Colonic mucosa (tissue), 4 donors: ENCODE measurements around the gene FHIT. TPM values are rescaled to one million over a fixed set of nuclear protein-coding genes. Genes with fewer than 3 reads are reported as not detected.

Source experiments
- DNase-seq: peaks from one replicate; pipeline ENCODE4 v3.0.0-alpha.2; 2020
- H3K27ac ChIP-seq: fragments of 200-600 bp; one replicate; pipeline ENCODE4 v1.8.0; 2021
- H3K27me3 ChIP-seq: fragments of 200-600 bp; one replicate; pipeline ENCODE4 v1.8.0; 2021
- H3K36me3 ChIP-seq: fragments of 200-600 bp; one replicate; pipeline ENCODE4 v1.8.0; 2021
- H3K4me1 ChIP-seq: fragments of 200-600 bp; one replicate; pipeline ENCODE4 v1.8.0; 2021; ENCODE audit warnings: mild to moderate bottlenecking
- H3K4me3 ChIP-seq: fragments of 200-600 bp; one replicate; pipeline ENCODE4 v1.8.0; 2021
- H3K9ac ChIP-seq, 2 donors: one replicate each; pipeline ENCODE4 v1.7.0; 2013; ENCODE audit warnings: control low read depth in 2 of 2, low read depth in 2 of 2, low read length in 2 of 2
- H3K9me3 ChIP-seq: fragments of 200-600 bp; one replicate; pipeline ENCODE4 v1.8.0; 2021
- intact Hi-C: fragments of 100-400 bp; cut with DNase I; formaldehyde crosslinking; loops from one replicate; pipeline ENCODE4 v1.14.1; 2022
- total RNA-seq, 2 donors: library from RNA; stranded (reverse); fragmentation: NEBNext Ultra II Directional in 1 of 2; extraction: Animal tissue kit (Norgen Biotek cat#: 25700) in 1 of 2; gene quantifications; one replicate each; pipeline ENCODE4 v1.2.1, GENCODE V29; 2021
- TF ChIP-seq, protein P1 (sequence below): fragments of 200-600 bp; IDR thresholded peaks from one replicate; pipeline ENCODE4 v1.8.0; 2022; ENCODE audit warnings: antibody characterized with exemption, mild to moderate bottlenecking
- donor health status: healthy.
- donor health status: DM: no; HTN: no; CAD: no.
- donor health status: DM: no; HTN: no; CAD: no.

Gene FHIT
- total RNA-seq, 2 donors from 2014 or later: 7.7 to 9.4 TPM

DNA sequence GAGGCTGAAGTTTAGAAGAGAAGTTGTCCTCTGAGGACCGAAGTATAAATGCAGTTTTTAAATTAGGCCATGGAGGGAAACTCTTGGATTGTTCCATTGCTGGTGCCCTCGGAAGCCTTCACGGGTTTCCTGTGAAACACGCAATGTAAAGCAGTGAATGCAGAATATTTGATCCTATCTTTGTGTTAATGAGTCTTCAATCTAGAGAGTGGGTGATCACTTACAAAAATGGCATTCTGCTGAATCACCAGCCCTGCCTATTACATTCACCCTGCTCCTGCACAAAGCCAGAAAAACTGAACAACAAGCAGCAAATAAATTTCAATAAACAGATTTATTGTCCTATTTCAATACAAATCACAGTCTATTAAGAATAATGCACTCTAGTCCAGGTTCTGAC is 1063.9 kb downstream of the FHIT start:
- Histone ChIP-seq H3K36me3 (no peaks in the 10 kb centered on the region), H3K4me3 (no peak overlapping the region), H3K27me3 (no peaks in the 10 kb centered on the region), H3K9me3 (no peaks in the 10 kb centered on the region), H3K27ac (no peak overlapping the region), H3K9ac (no peak overlapping the region), H3K4me1 (no peaks in the 10 kb centered on the region)
- intact Hi-C loops: no loop called here
- TF ChIP-seq, protein P1, sequence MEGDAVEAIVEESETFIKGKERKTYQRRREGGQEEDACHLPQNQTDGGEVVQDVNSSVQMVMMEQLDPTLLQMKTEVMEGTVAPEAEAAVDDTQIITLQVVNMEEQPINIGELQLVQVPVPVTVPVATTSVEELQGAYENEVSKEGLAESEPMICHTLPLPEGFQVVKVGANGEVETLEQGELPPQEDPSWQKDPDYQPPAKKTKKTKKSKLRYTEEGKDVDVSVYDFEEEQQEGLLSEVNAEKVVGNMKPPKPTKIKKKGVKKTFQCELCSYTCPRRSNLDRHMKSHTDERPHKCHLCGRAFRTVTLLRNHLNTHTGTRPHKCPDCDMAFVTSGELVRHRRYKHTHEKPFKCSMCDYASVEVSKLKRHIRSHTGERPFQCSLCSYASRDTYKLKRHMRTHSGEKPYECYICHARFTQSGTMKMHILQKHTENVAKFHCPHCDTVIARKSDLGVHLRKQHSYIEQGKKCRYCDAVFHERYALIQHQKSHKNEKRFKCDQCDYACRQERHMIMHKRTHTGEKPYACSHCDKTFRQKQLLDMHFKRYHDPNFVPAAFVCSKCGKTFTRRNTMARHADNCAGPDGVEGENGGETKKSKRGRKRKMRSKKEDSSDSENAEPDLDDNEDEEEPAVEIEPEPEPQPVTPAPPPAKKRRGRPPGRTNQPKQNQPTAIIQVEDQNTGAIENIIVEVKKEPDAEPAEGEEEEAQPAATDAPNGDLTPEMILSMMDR: no peak
- no peak for DNase-seq

DNA sequence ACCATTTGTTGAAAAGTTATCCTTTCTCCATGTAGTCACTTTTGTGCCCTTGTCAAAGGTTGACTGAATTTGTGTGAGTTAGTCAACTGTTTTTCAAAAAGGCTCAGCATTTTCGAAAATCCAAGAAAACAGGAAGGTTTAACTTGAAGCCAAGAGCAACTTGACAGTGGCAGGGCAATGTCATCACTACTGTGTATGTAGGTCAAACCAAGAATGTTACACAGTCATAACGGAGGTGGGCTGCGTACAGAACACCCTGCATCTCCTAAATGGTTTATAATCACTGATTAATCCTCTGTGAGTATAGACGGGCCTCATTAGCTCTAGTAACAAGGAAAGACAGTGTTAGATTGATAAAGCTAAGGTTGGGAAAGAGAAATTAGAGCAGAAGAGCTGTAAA is 1064.9 kb downstream of the FHIT start:
- no peaks in the 10 kb centered on the region for H3K36me3 ChIP-seq
- no peaks in the 10 kb centered on the region for H3K9me3 ChIP-seq
- H3K4me3 ChIP-seq: no peak overlapping the region
- intact Hi-C loops: no loop called here
- H3K27me3 ChIP-seq: no peaks in the 10 kb centered on the region
- no peak overlapping the region for H3K27ac ChIP-seq
- DNase-seq: no peak
- TF ChIP-seq, protein P1: no peak
- H3K9ac ChIP-seq: no peak overlapping the region
- no peaks in the 10 kb centered on the region for H3K4me1 ChIP-seq

DNA sequence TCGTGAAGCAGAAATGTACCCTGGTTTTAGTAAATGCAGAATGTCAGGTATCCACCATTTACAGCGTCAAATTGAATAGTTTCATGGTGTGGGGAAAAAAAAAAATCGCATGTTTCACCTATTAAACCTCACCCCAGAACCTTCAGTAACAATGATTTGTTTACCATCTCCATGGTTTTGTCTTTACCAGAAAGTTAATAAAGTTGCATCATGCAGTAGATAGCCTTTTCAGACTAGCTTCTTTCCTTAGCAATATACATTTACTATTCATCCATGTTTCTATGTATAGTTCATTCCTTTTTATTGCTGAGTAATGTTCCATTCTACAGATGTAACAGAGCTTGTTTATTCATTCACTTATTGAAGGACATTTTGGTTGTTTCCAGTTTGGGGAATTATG is 1066.1 kb downstream of the FHIT start:
- H3K9ac ChIP-seq: no peak overlapping the region
- TF ChIP-seq, protein P1: no peak
- no peak overlapping the region for H3K27ac ChIP-seq
- no peak for DNase-seq
- no peaks in the 10 kb centered on the region for H3K36me3 ChIP-seq
- H3K9me3 ChIP-seq: no peaks in the 10 kb centered on the region
- H3K4me1 ChIP-seq: no peaks in the 10 kb centered on the region
- intact Hi-C loops: no loop called here
- no peaks in the 10 kb centered on the region for H3K27me3 ChIP-seq
- no peak overlapping the region for H3K4me3 ChIP-seq

DNA sequence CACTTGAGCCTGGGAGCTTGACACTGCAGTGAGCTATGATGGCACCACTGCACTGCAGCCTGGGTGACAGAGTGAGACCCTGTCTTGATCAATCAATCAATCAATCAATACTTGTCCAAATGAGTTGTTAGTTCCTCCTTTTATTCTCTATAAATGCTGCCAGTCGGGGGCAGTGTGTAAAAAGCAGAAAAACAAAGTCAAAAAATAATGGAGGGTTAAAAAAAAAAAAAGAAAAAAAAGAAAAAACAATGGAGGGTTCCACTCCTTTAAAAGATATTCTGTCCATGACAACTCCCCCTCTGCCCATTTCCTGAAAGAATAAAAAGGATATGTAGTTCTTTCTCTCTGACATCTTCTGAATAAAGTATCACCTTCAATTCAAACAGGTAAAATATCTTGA is 1068.6 kb downstream of the FHIT start:
- Histone ChIP-seq H3K4me1 (no peaks in the 10 kb centered on the region), H3K9me3 (no peaks in the 10 kb centered on the region), H3K36me3 (no peaks in the 10 kb centered on the region), H3K27me3 (no peaks in the 10 kb centered on the region), H3K9ac (no peak overlapping the region), H3K4me3 (no peak overlapping the region), H3K27ac (no peak overlapping the region)
- intact Hi-C loops: no loop called here
- no peak for DNase-seq
- TF ChIP-seq, protein P1: no peak

DNA sequence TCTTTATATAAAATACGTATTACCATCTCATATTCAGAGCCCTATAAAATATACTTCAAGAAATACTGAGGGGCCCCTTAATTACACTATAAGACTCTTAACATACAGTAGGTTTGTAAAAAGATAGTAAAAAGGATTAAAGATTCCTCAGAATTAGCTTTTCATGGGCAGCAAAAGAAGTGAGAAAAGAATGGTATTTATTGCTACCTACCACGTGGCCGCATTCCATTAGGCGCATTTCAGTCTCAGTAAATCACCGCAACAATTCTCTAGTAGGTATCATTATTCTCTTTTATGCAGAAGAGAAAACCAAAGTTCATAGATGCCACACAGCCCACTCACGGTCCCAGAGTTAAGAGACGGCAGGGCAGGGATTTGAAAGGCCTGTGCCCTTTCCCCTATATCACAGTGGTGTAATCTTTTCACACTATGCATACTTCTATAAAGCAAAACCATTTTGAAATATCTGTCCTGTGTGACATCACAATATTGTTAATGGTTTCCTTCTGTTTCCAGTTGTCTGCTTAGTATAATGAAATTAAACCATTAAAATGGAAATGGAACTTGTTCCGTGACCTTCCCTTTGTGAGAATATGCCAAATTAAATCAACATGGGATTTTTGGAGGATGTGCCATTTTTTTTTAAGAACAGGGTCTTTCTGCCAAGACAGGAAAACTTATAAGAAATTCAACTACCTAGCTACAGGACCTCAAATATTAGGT is 1072.2 kb downstream of the FHIT start:
- intact Hi-C loops: no loop called here

More for the DNA sequence above, 1072.2 kb downstream of the FHIT start:
- no peak overlapping the region for H3K9ac ChIP-seq
- no peaks in the 10 kb centered on the region for H3K27me3 ChIP-seq
- DNase-seq: no peak
- no peaks in the 10 kb centered on the region for H3K36me3 ChIP-seq
- H3K4me1 ChIP-seq: no peaks in the 10 kb centered on the region
- H3K27ac ChIP-seq: no peak overlapping the region
- no peaks in the 10 kb centered on the region for H3K9me3 ChIP-seq
- no peak overlapping the region for H3K4me3 ChIP-seq
- TF ChIP-seq, protein P1: no peak
